ENCODE results near the gene MYO5B.

MYO5B gene

GRCh38 chr18:50011813-50012435 lies 183.0 kb downstream of the MYO5B start:
- DNase-seq (ENCODE audit: low read depth) = no peak

GRCh38 chr18:50009773-50010335 lies 185.1 kb downstream of the MYO5B start:
- peak; percentile 3 for DNase-seq (ENCODE audit: low read depth)

- no peak for DNase-seq (ENCODE audit: low read depth)
Measured at GRCh38 chr18:50008306-50008705, 186.6 kb downstream of the MYO5B start.

DNA sequence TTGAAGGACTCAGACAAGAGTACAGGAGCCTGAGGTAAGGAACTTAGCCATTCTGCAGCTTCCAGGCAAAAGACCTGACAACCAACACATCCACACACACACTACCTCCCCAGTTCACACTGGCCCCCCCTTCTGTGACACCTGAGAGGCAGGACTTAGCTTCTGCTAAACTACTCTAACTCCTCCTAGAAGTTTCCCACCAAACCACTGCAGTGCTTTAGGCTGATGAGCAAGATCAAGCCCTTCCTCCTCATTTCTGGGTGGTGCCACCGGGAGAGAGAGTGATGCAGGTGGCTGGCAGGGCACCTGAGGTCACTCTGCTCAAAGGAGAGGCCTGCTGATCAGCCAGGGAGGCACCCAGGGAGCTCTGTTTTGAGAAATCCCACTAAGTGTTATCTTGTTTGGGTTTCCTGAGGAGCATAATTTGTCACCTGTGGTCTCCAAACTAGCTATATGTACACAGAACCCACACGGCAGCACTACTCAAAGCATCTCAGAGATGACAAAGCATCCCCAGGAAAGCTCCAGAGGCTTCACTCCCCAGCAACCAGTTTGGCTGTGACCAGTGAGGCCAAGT lies 188.4 kb downstream of the MYO5B start:
- no peak for DNase-seq (ENCODE audit: low read depth)

DNA sequence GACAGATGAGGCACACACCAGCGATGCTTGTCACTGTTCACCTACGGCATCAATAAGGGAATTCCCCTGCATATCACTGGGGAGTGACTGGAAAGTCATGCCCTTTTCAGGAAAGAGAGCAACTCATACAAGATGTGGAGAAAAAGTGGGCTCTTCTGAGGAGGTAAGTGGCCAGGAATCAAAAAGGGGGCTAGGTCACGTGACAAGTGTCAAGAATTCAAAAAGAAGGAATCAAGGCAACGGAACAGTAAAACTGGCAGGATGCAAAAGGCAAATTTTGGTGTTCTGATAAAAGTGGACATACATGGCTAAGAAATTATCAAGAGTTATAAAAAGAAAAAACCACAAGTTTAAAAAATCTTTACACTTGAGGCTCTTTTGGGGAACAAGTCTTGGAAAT lies 190.9 kb downstream of the MYO5B start:
- DNase-seq (ENCODE audit: low read depth) = no peak

GRCh38 chr18:50002781-50003180 lies 192.2 kb downstream of the MYO5B start:
- no peak for DNase-seq (ENCODE audit: low read depth)

GRCh38 chr18:50000227-50000626 lies 194.7 kb downstream of the MYO5B start:
- no peak for DNase-seq (ENCODE audit: low read depth)

DNA sequence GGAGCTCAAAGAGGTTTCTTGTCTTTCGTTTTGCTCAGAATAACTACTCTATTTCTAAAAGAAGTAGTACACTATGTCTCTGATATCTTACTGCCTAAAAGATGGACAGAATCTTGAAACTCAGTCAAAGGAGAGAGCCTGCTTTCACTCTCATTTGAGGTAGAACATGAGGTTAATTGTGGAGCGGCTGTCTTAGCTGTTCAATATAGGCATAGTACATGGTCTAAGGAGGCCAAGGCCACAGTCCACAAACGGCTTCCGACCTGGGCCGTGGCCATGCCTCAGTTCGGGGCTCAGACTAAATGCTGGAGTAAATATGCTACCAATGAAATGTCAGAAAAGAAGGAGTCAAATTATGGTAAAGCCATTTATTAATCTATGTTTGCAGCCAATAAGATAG lies 195.8 kb downstream of the MYO5B start:
- DNase-seq (ENCODE audit: low read depth) = no peak

DNA sequence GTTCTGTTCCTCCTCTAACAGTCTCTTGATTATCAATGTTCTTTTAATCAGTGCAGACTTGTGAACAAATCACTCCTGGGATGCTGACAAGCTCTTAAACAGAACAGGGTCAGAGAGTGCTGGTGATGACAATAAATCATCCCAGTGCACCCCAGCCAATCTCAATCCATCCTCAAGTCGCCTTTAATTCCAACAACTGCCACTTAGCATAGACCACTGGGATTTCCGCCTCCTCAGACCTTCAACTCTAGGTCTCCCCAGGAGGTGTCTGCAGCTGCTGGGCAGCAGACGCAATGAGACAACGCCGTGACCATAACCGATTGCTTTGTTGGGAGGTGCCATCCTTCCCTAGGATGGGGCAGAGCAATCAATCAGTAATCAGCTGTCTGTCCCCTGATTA lies 197.4 kb downstream of the MYO5B start:
- no peak for DNase-seq (ENCODE audit: low read depth)

GRCh38 chr18:49994410-49994809 lies 200.5 kb downstream of the MYO5B start:
- DNase-seq (ENCODE audit: low read depth) = no peak

DNA sequence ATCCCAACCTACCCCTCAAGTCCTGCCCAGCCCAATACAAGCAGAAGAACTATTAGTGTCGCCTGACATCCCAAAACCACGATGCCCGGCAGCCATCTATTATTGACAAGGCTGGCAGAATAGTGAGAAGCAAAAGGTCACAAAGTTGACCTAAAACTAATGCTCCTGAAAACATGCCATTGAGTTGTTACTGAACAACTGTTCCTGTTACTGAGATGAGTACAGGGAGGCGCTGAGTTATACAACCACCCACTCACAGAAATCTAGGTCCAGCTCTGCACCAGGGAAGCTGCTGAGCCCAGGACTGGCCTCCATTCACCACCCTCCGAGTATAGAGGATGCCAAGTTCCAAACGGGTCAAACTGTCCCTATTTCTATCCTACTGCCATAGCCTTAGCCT lies 201.6 kb downstream of the MYO5B start:
- DNase-seq (ENCODE audit: low read depth) = no peak

- no peak for DNase-seq (ENCODE audit: low read depth)
Measured at GRCh38 chr18:49988733-49989132, 206.2 kb downstream of the MYO5B start.

GRCh38 chr18:49988101-49988500 lies 206.8 kb downstream of the MYO5B start:
- no peak for DNase-seq (ENCODE audit: low read depth)

DNA sequence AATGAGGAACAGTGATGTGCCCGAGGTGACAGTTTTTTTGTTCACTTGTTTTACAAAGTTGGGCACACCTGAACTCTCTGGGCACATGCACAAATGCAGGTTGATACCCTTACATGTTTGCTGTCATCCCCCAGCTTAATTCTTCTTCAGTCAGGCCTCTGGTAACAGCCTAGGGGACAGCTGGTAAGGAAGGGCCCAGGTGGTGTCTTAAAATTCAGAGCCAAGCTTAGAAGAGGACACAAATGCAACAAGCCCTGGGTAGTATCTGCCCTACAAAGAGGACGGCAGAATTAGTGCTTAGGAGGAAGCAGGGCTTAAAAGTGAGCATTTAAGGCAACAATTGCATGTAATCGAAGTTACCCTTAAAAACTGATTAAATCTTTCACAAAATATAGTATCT lies 209.7 kb downstream of the MYO5B start:
- DNase-seq (ENCODE audit: low read depth) = no peak

- no peak for DNase-seq (ENCODE audit: low read depth)
Measured at GRCh38 chr18:49980896-49981295, 214.1 kb downstream of the MYO5B start.

DNA sequence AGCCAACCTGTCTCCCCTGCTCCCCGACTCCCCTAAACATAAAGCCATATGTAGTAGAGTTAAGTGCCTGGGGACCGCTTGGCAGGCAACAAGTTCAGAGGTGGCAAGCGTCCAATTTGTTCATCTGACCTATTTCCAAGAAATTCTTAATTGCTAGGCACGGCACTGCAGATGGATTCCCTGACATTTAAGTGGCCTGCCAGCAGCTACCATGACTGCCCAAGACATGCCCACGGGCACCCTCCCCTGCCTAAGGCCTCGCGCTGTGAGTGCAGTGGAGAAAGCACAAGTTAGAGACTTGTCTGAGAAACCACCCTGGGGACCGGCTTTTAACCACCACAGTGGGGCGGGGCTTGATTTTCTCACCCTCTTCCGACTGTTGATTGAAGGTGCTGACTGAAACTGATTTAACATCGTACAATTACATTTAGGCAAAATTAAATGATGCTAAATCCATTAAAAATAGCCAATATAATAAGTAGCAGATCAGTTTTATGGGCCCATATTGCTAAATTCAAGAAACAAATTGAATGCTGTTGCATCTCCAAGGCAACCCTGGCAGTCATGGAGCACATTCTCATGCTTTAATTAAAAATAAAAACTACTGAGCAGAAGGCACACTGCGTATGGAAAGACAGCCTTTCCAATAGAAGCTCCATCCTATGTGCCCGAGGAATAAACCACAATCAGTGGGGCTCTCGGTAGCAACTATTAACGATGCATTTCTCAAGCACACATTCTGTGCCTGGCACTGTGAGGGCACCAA lies 218.0 kb downstream of the MYO5B start:
- no peak for DNase-seq (ENCODE audit: low read depth)

GRCh38 chr18:49976001-49976400 lies 218.9 kb downstream of the MYO5B start:
- no peak for DNase-seq (ENCODE audit: low read depth)

DNA sequence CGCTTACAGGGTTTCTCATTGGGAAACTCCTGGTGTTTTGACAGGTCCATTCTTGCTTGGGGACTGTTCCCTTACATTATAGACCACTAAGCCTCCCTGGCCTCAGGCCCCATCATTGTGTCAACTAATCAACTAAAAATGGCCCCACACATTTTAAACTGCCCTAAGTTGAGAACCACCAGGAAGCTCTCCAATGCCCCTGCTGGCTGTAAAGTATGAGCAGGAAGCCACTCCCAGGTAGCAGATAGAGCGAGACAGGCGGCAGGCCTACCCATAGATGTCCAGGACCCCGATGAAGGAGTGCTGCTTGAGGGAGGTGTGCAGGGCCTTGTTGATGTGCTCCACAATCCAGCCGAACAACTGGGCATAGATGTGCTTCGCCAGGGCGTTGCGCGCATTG lies 220.9 kb downstream of the MYO5B start:
- no peak for DNase-seq (ENCODE audit: low read depth)

DNA sequence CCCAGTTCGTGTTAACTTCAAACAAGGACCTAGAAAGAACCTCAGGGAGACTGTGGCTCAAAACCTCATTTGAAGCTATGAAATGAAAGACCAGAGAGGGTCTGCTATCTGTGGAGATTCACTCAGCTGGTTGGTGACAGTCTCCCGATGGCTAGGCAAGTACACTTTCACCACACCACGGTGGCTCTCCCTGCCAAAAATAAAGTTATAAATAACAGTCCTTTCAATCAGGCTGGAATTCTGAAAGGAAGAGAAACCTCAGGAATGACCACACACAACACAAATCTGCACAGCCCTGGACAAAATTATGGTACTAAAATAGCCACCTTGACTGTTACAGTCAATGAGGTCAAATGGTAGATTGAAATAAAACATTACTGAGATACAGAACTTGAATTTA lies 221.4 kb downstream of the MYO5B start:
- DNase-seq (ENCODE audit: low read depth) = no peak

DNA sequence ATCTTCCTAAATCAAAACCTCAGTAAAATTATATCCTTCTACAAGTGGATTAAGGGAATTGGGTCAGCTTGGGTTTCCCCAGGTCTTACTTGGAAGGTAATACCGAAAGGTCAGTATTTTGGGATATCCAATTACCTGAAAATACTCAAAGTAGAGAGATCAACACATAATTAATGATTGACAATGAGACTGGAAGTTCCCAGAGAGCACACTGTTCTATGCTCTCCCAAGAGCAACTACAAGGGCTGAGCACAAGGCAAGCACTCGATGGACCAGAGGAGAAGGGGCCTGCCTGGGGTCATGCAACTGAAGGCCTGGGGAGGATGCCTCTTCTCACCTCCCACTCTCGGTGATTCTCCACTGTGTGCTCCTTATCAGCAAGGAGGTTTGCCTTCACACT lies 222.4 kb downstream of the MYO5B start:
- DNase-seq (ENCODE audit: low read depth) = no peak

- DNase-seq (ENCODE audit: low read depth) = no peak
Measured at GRCh38 chr18:49971462-49971861, 223.5 kb downstream of the MYO5B start.

GRCh38 chr18:49970319-49970718 lies 224.6 kb downstream of the MYO5B start:
- no peak for DNase-seq (ENCODE audit: low read depth)

DNA sequence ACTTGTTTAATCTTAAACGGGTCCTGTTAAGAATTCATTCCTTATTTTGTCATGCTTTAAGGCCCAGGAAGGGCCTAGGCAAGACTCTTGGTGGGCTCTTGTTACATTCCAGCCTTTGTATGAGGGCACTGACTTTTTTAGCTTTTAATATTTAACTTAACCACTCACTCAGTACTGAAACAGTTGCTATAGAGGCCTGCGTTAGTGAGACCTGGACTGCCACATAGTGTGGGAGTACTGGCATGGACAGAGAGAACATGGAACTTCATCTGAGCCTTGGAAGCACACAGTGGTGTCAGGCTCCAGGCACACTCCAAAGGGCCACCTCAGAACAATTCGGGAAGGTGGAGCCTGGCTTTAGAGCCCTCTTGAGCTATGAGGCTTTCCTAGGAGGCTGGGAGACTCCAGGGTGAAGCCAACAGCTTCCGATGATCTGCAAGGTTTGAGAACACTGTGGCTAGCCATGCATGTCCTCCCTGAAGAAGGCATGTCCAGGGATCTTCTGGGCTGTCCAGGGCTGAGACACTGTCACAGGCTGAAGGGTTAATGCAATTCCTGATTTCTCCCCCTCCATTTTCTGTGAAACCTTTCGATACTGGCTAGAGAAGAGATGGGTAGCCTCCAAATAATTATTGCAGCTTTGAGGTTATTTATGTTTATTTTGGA lies 226.2 kb downstream of the MYO5B start:
- no peak for DNase-seq (ENCODE audit: low read depth)
